ENCODE results near the gene PIGC.
"Not testable (repeated sequence)": the region's sequence is repeated elsewhere in the genome, so short reads cannot be mapped to it uniquely, and the experiment has no call there.

PIGC gene

GRCh38 chr1:172466795-172467407 is 23.0 kb upstream of the PIGC start:
- DNase-seq (ENCODE audit: low read depth): no peak

- DNase-seq (ENCODE audit: low read depth): no peak
Measured at GRCh38 chr1:172465617-172466016, 21.7 kb upstream of the PIGC start.

GRCh38 chr1:172460887-172461315 is 17.0 kb upstream of the PIGC start:
- DNase-seq (ENCODE audit: low read depth): no peak

GRCh38 chr1:172460177-172460576 is 16.3 kb upstream of the PIGC start:
- DNase-seq (ENCODE audit: low read depth): no peak

GRCh38 chr1:172457479-172458130 is 13.7 kb upstream of the PIGC start:
- no peak for DNase-seq (ENCODE audit: low read depth)

- peak; percentile 60 for DNase-seq (ENCODE audit: low read depth)
Measured at GRCh38 chr1:172456344-172456769, 12.5 kb upstream of the PIGC start.

GRCh38 chr1:172455451-172455850 is 11.6 kb upstream of the PIGC start:
- DNase-seq (ENCODE audit: low read depth): no peak

GRCh38 chr1:172453607-172454006 is 9.7 kb upstream of the PIGC start:
- no peak for DNase-seq (ENCODE audit: low read depth)

- DNase-seq (ENCODE audit: low read depth): no peak
Measured at GRCh38 chr1:172453153-172453545, 9.3 kb upstream of the PIGC start.

- DNase-seq (ENCODE audit: low read depth): no peak
Measured at GRCh38 chr1:172452536-172453152, 8.8 kb upstream of the PIGC start.

GRCh38 chr1:172451002-172451443 is 7.2 kb upstream of the PIGC start:
- no peak for DNase-seq (ENCODE audit: low read depth)

- no peak for DNase-seq (ENCODE audit: low read depth)
Measured at GRCh38 chr1:172450524-172450885, 6.6 kb upstream of the PIGC start.

GRCh38 chr1:172449585-172450523 is 6.0 kb upstream of the PIGC start:
- DNase-seq (ENCODE audit: low read depth): peak; percentile 46

GRCh38 chr1:172448995-172449584 is 5.2 kb upstream of the PIGC start:
- DNase-seq (ENCODE audit: low read depth): no peak

GRCh38 chr1:172447641-172448040 is 3.8 kb upstream of the PIGC start:
- no peak for DNase-seq (ENCODE audit: low read depth)

- DNase-seq (ENCODE audit: low read depth): no peak
Measured at GRCh38 chr1:172446547-172446946, 2.7 kb upstream of the PIGC start.

- no peak for DNase-seq (ENCODE audit: low read depth)
Measured at GRCh38 chr1:172442843-172443565, 865 bp downstream of the PIGC start.

GRCh38 chr1:172442404-172442803 is 1.5 kb downstream of the PIGC start:
- no peak for DNase-seq (ENCODE audit: low read depth)

- not testable (repeated sequence) for DNase-seq (ENCODE audit: low read depth)
Measured at GRCh38 chr1:172437183-172437582, 6.7 kb downstream of the PIGC start.

- no peak for DNase-seq (ENCODE audit: low read depth)
Measured at GRCh38 chr1:172431721-172432192, 12.1 kb downstream of the PIGC start.

- DNase-seq (ENCODE audit: low read depth): no peak
Measured at GRCh38 chr1:172431204-172431603, 12.7 kb downstream of the PIGC start.

All from CMK (cell line).